GM12892 (cell line): ENCODE measurements around the gene TRIM29.

Experiments used
- POLR2A ChIP-seq: IDR thresholded peaks from 2 replicates; pipeline ENCODE4 v1.6.1; 2011; ENCODE audit warnings: low read depth, low read length, control low read depth
- POLR2AphosphoS5 ChIP-seq: IDR thresholded peaks from 2 replicates; pipeline ENCODE4 v1.6.1; 2011; ENCODE audit warnings: low read depth, low read length, control low read depth
- TAF1 ChIP-seq: IDR thresholded peaks from 2 replicates; pipeline ENCODE4 v1.6.1; 2011; ENCODE audit warnings: low read depth, mild to moderate bottlenecking, control low read depth, low read length, borderline replicate concordance

DNA sequence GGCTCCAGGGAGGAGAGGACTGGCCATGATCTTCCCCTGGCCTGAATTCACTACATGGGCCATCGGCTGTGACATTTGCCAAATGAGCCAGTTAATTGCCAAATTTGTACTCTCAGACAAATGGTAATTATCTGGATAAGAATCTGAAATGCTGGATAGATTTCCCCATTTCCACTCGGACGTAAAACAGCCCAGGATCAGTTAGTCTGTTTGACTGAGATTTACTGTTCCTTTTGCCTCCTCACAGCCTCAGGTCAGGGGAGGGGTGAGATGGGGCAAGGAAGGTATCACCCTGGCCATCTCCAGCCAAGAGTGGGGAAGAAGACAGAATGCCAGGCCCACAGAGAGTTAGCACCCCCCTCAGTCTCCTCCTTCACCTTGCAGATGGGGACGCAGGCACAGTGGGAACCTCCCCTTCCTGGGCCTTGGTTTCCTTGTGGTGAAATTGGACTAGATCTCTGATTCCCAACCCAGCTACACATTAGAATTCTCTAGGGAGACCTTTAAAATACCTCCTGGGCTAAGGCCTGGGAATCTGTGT is 5.2 kb downstream of the TRIM29 start:
- no peak for TF ChIP-seq POLR2A
- no peak for TF ChIP-seq POLR2AphosphoS5
- TF ChIP-seq TAF1: no peak
